PC-3 (cell line): ENCODE data around the gene SCML1. TPM values are rescaled to one million over a fixed set of nuclear protein-coding genes. Genes with fewer than 3 reads are reported as not detected.

Experiments used
- ATAC-seq: fragments of 200-7000 bp; cut with Tn5 transposase; 2 replicates; pipeline ENCODE4 v1.9.1; 2020; ENCODE audit warnings: mild to moderate bottlenecking, moderate library complexity
- BruUV-seq: library from RNA; stranded (reverse); fragments of 400-500 nt; replicated peaks from 2 replicates; lab custom pipeline; 2021; lab: Mats Ljungman, UMichigan
- CTCF ChIA-PET: fragments of 300-600 bp; sonication (Branson Sonifier 250); formaldehyde crosslinking; loops from one replicate; lab custom pipeline; 2022; ENCODE audit warnings: antibody characterized with exemption; lab: Charles Lee
- POLR2A ChIA-PET: fragments of 300-600 bp; sonication (Branson Sonifier 250); formaldehyde crosslinking; loops from one replicate; lab custom pipeline; 2022; ENCODE audit warnings: antibody characterized with exemption; ENCODE audit not compliant: unreplicated experiment; lab: Charles Lee
- DNase-seq: peaks from one replicate; pipeline ENCODE4 v3.0.0-alpha.2; 2015
- H2AFZ ChIP-seq: fragments of 300-600 bp; sonication (generic); 2 replicates; pipeline ENCODE4 v1.6.0; 2016; ENCODE audit warnings: antibody characterized with exemption, low read length
- H3F3A ChIP-seq: fragments of 300-600 bp; sonication (generic); one replicate; pipeline ENCODE4 v1.6.0; 2017; ENCODE audit warnings: antibody characterized with exemption, low read length, control low read depth, mild to moderate bottlenecking; ENCODE audit not compliant: unreplicated experiment
- H3K27ac ChIP-seq: fragments of 300-600 bp; sonication (generic); 2 replicates; pipeline ENCODE4 v1.5.1; 2016; ENCODE audit warnings: mild to moderate bottlenecking, low read length
- H3K27me3 ChIP-seq: fragments of 300-600 bp; sonication (generic); 2 replicates; pipeline ENCODE4 v1.6.1; 2016; ENCODE audit warnings: low read length, mixed read lengths
- H3K36me3 ChIP-seq: fragments of 300-600 bp; sonication (generic); 2 replicates; pipeline ENCODE4 v1.6.1; 2016; ENCODE audit warnings: low read depth, mixed run types, low read length, mixed read lengths
- H3K4me1 ChIP-seq: fragments of 300-600 bp; sonication (generic); 2 replicates; pipeline ENCODE4 v1.5.1; 2016; ENCODE audit warnings: low read length; ENCODE audit not compliant: insufficient read depth
- H3K4me2 ChIP-seq: fragments of 300-600 bp; sonication (generic); 2 replicates; pipeline ENCODE4 v1.6.0; 2016; ENCODE audit warnings: low read length
- H3K4me3 ChIP-seq: fragments of 300-600 bp; sonication (generic); 2 replicates; pipeline ENCODE4 v1.5.1; 2016; ENCODE audit warnings: mild to moderate bottlenecking, low read length, mixed read lengths
- H3K79me2 ChIP-seq: fragments of 300-600 bp; sonication (generic); 2 replicates; pipeline ENCODE4 v1.6.1; 2017; ENCODE audit warnings: low read length, mixed read lengths
- H3K9ac ChIP-seq: fragments of 300-600 bp; sonication (generic); 2 replicates; pipeline ENCODE4 v1.6.0; 2016; ENCODE audit warnings: mild to moderate bottlenecking, low read length
- H3K9me2 ChIP-seq: fragments of 300-600 bp; sonication (generic); replicated peaks from 2 replicates; pipeline ENCODE4 v1.6.1; 2016; ENCODE audit warnings: mixed run types, low read length, mixed read lengths
- H3K9me3 ChIP-seq: fragments of 300-600 bp; sonication (generic); 2 replicates; pipeline ENCODE4 v1.6.1; 2016; ENCODE audit warnings: low read length, mixed read lengths
- H4K20me1 ChIP-seq: fragments of 300-600 bp; sonication (generic); 2 replicates; pipeline ENCODE4 v1.6.1; 2016; ENCODE audit warnings: low read length, mixed read lengths
- CTCF ChIP-seq: fragments of 300-600 bp; sonication (generic); conservative IDR thresholded peaks from 2 replicates; pipeline ENCODE4 v1.5.1; 2017; ENCODE audit warnings: antibody characterized with exemption, low read depth, mild to moderate bottlenecking, low read length
- EZH2 ChIP-seq: fragments of 300-600 bp; sonication (generic); IDR thresholded peaks from one replicate; pipeline ENCODE4 v1.6.1; 2017; ENCODE audit warnings: antibody characterized with exemption, mild to moderate bottlenecking, low read length; ENCODE audit not compliant: unreplicated experiment
- EZH2phosphoT487 ChIP-seq: fragments of 300-600 bp; sonication (generic); IDR thresholded peaks from 2 replicates; pipeline ENCODE4 v1.6.1; 2018; ENCODE audit warnings: mild to moderate bottlenecking, antibody characterized with exemption, low read length, borderline replicate concordance
- intact Hi-C: fragments of 100-400 bp; cut with micrococcal nuclease; formaldehyde crosslinking; loops from 2 replicates; pipeline ENCODE4 v1.9.0; 2023
- total RNA-seq: library from RNA; depleted of rRNA; stranded (reverse); fragments of >200 nt; gene quantifications from 2 replicates; pipeline ENCODE4 v1.2.3, GENCODE V29; 2014

SCML1 gene
- total RNA-seq, 1 experiment from 2014 or later: 13.0 TPM

- H3K27ac ChIP-seq: no peak overlapping the region
- intact Hi-C loops: no loop called here
- H3K4me2 ChIP-seq: no peak overlapping the region
- POLR2A ChIA-PET: no interaction called here
- ATAC-seq (no peak), DNase-seq (no peak)
- no peaks in the 10 kb centered on the region for H3K36me3 ChIP-seq
- no peaks in the 10 kb centered on the region for H3K9me3 ChIP-seq
- CTCF ChIA-PET: no interaction called here
- H4K20me1 ChIP-seq: no peaks in the 10 kb centered on the region
- H3K9ac ChIP-seq: no peak overlapping the region
- no peaks in the 10 kb centered on the region for H3K27me3 ChIP-seq
- peaks cover 8% of the 10 kb centered on the region; the same call in 1 of the 2 replicates for H3K4me1 ChIP-seq
- no TSS peak for BruUV-seq
- H3K9me2 ChIP-seq: no peaks in the 10 kb centered on the region
- no peaks in the 10 kb centered on the region for H3F3A ChIP-seq
- no peak overlapping the region for H2AFZ ChIP-seq
- no peak overlapping the region for H3K4me3 ChIP-seq
- no peak for TF ChIP-seq EZH2
- no peak for TF ChIP-seq CTCF
- TF ChIP-seq EZH2phosphoT487: no peak
- H3K79me2 ChIP-seq: no peaks in the 10 kb centered on the region
These were observed 26.4 kb upstream of the SCML1 start for GRCh38 chrX:17710871-17711301.

GRCh38 chrX:17713288-17713687 lies 24.0 kb upstream of the SCML1 start:
- Histone ChIP-seq H3K36me3 (no peaks in the 10 kb centered on the region), H3K4me3 (no peak overlapping the region), H3K27me3 (no peaks in the 10 kb centered on the region), H3K4me1 (no peaks in the 10 kb centered on the region), H3F3A (no peaks in the 10 kb centered on the region), H3K9ac (no peak overlapping the region), H3K27ac (no peak overlapping the region), H3K9me2 (no peaks in the 10 kb centered on the region), H3K9me3 (no peaks in the 10 kb centered on the region), H4K20me1 (no peaks in the 10 kb centered on the region), H2AFZ (no peak overlapping the region), H3K79me2 (no peaks in the 10 kb centered on the region), H3K4me2 (no peak overlapping the region)
- POLR2A ChIA-PET: interaction anchor here (0.6 kb wide), 1 partner anchor 562 kb away, joined by 19 read pairs; no protein-coding TSS in a partner anchor
- intact Hi-C loops: no loop called here
- no peak for TF ChIP-seq EZH2phosphoT487
- TF ChIP-seq EZH2: no peak
- TF ChIP-seq CTCF: no peak
- CTCF ChIA-PET: no interaction called here
- DNase-seq (no peak), ATAC-seq (no peak)
- no TSS peak for BruUV-seq

GRCh38 chrX:17718649-17719165 lies 18.6 kb upstream of the SCML1 start:
- no peaks in the 10 kb centered on the region for H3K27me3 ChIP-seq
- no peak overlapping the region for H3K4me3 ChIP-seq
- no peaks in the 10 kb centered on the region for H3K9me3 ChIP-seq
- intact Hi-C loops: no loop called here
- no peak overlapping the region for H3K4me2 ChIP-seq
- H3K79me2 ChIP-seq: no peaks in the 10 kb centered on the region
- no peak overlapping the region for H2AFZ ChIP-seq
- no peaks in the 10 kb centered on the region for H3K4me1 ChIP-seq
- no peaks in the 10 kb centered on the region for H3K36me3 ChIP-seq
- H3K9ac ChIP-seq: no peak overlapping the region
- POLR2A ChIA-PET: no interaction called here
- ATAC-seq (no peak), DNase-seq (no peak)
- CTCF ChIA-PET: no interaction called here
- BruUV-seq: no TSS peak
- no peaks in the 10 kb centered on the region for H4K20me1 ChIP-seq
- TF ChIP-seq EZH2phosphoT487 (no peak), EZH2 (no peak), CTCF (no peak)
- no peak overlapping the region for H3K27ac ChIP-seq
- no peaks in the 10 kb centered on the region for H3K9me2 ChIP-seq
- H3F3A ChIP-seq: no peaks in the 10 kb centered on the region
